ENCODE data around the gene LARP6. TPM values are rescaled to one million over a fixed set of nuclear protein-coding genes. Genes with fewer than 3 reads are reported as not detected.
A peak's percentile ranks its signal among the peaks of the same experiment; 100 is the strongest.

Gene LARP6
- total RNA-seq, 1 experiment from 2014 or later, result 53.6 TPM

- POLR2A ChIA-PET (ENCODE audit: low non-redundant PET), result no interaction called here
- no peaks in the 10 kb centered on the region for H3K9me3 ChIP-seq (ENCODE audit: low read depth, low read length, poor library complexity, severe bottlenecking)
- TF ChIP-seq EZH2 (IDR thresholded peaks at IDR 0.05; ENCODE audit: borderline replicate concordance, low read depth, low read length, poor library complexity, severe bottlenecking), result no peak
- TF ChIP-seq CTCF (conservative IDR thresholded peaks at IDR 0.05; ENCODE audit: low read depth, low read length), result no peak
- H3K36me3 ChIP-seq (ENCODE audit: insufficient read depth, low read length, poor library complexity, severe bottlenecking), result peaks cover 25% of the 10 kb centered on the region
- H3K4me3 ChIP-seq (ENCODE audit: low read depth, low read length, poor library complexity, severe bottlenecking), result no peak overlapping the region
- BruUV-seq (replicated peaks), result no TSS peak
- peaks cover 31% of the 10 kb centered on the region for H3K4me1 ChIP-seq (ENCODE audit: insufficient read depth, low read length, poor library complexity, severe bottlenecking)
- peak overlapping the region; percentile 81 for H3K27ac ChIP-seq (ENCODE audit: low read depth, low read length, poor library complexity, severe bottlenecking)
- no peaks in the 10 kb centered on the region for H3K27me3 ChIP-seq (replicated peaks; ENCODE audit: insufficient read depth, low read depth, low read length, poor library complexity)
- CTCF ChIA-PET, result interaction anchor here (0.6 to 1.2 kb wide), 2 partner anchors 9 to 38 kb away, joined by 4 to 12 read pairs; no protein-coding TSS in a partner anchor
- intact Hi-C loops (cut with micrococcal nuclease; ENCODE audit: unreplicated experiment), result loop anchor here (5.0 kb wide), 1 partner anchor 33 kb away; no protein-coding TSS in a partner anchor
- DNase-seq (ENCODE audit: low spot score), result peak; percentile 84
These were observed 19.8 kb downstream of the LARP6 start for GRCh38 chr15:70833861-70834765.

- CTCF ChIA-PET, result interaction anchor here (1.2 kb wide), 1 partner anchor 8 kb away, joined by 4 read pairs; no protein-coding TSS in a partner anchor
- no TSS peak for BruUV-seq (replicated peaks)
These were observed 20.5 kb downstream of the LARP6 start for GRCh38 chr15:70833422-70833821.

GRCh38 chr15:70832176-70832575 is 21.8 kb downstream of the LARP6 start:
- CTCF ChIA-PET, result no interaction called here
- no peak for DNase-seq (ENCODE audit: low spot score)
- H3K4me1 ChIP-seq (ENCODE audit: insufficient read depth, low read length, poor library complexity, severe bottlenecking), result peaks cover 31% of the 10 kb centered on the region
- H3K4me3 ChIP-seq (ENCODE audit: low read depth, low read length, poor library complexity, severe bottlenecking), result no peak overlapping the region
- TF ChIP-seq EZH2 (IDR thresholded peaks at IDR 0.05; ENCODE audit: borderline replicate concordance, low read depth, low read length, poor library complexity, severe bottlenecking) (no peak), CTCF (conservative IDR thresholded peaks at IDR 0.05; ENCODE audit: low read depth, low read length) (no peak)
- no TSS peak for BruUV-seq (replicated peaks)
- no peaks in the 10 kb centered on the region for H3K27me3 ChIP-seq (replicated peaks; ENCODE audit: insufficient read depth, low read depth, low read length, poor library complexity)
- peak overlapping the region; percentile 81 for H3K27ac ChIP-seq (ENCODE audit: low read depth, low read length, poor library complexity, severe bottlenecking)
- H3K36me3 ChIP-seq (ENCODE audit: insufficient read depth, low read length, poor library complexity, severe bottlenecking), result peaks cover 25% of the 10 kb centered on the region
- POLR2A ChIA-PET (ENCODE audit: low non-redundant PET), result no interaction called here
- H3K9me3 ChIP-seq (ENCODE audit: low read depth, low read length, poor library complexity, severe bottlenecking), result no peaks in the 10 kb centered on the region
- intact Hi-C loops (cut with micrococcal nuclease; ENCODE audit: unreplicated experiment), result loop anchor here (5.0 kb wide), 1 partner anchor 35 kb away; no protein-coding TSS in a partner anchor

More at GRCh38 chr15:70833422-70833821, 20.5 kb downstream of the LARP6 start:
- peaks cover 25% of the 10 kb centered on the region for H3K36me3 ChIP-seq (ENCODE audit: insufficient read depth, low read length, poor library complexity, severe bottlenecking)
- TF ChIP-seq EZH2 (IDR thresholded peaks at IDR 0.05; ENCODE audit: borderline replicate concordance, low read depth, low read length, poor library complexity, severe bottlenecking) (no peak), CTCF (conservative IDR thresholded peaks at IDR 0.05; ENCODE audit: low read depth, low read length) (no peak)
- H3K4me3 ChIP-seq (ENCODE audit: low read depth, low read length, poor library complexity, severe bottlenecking), result no peak overlapping the region
- no peaks in the 10 kb centered on the region for H3K27me3 ChIP-seq (replicated peaks; ENCODE audit: insufficient read depth, low read depth, low read length, poor library complexity)
- H3K9me3 ChIP-seq (ENCODE audit: low read depth, low read length, poor library complexity, severe bottlenecking), result no peaks in the 10 kb centered on the region
- no peak for DNase-seq (ENCODE audit: low spot score)
- intact Hi-C loops (cut with micrococcal nuclease; ENCODE audit: unreplicated experiment), result loop anchor here (5.0 kb wide), 1 partner anchor 34 kb away; no protein-coding TSS in a partner anchor
- POLR2A ChIA-PET (ENCODE audit: low non-redundant PET), result no interaction called here
- H3K4me1 ChIP-seq (ENCODE audit: insufficient read depth, low read length, poor library complexity, severe bottlenecking), result peaks cover 31% of the 10 kb centered on the region
- H3K27ac ChIP-seq (ENCODE audit: low read depth, low read length, poor library complexity, severe bottlenecking), result peak overlapping the region; percentile 81

All from A673 (cell line).